NCI-H1436 (cell line): Measurements from ENCODE around the gene SAYSD1.

Source experiments
- DNase-seq: peaks from one replicate; lab custom pipeline; 2025; lab: John Stamatoyannopoulos, UW

SAYSD1 gene

GRCh38 chr6:39058471-39059147 is 56.4 kb downstream of the SAYSD1 start:
- no peak for DNase-seq

- DNase-seq: no peak
These were observed 57.5 kb downstream of the SAYSD1 start for GRCh38 chr6:39057251-39058155.

GRCh38 chr6:39056681-39057080 is 58.3 kb downstream of the SAYSD1 start:
- no peak for DNase-seq

- no peak for DNase-seq
These were observed 58.8 kb downstream of the SAYSD1 start for GRCh38 chr6:39056191-39056590.

GRCh38 chr6:39055661-39056060 is 59.3 kb downstream of the SAYSD1 start:
- no peak for DNase-seq

- no peak for DNase-seq
These were observed 60.3 kb downstream of the SAYSD1 start for GRCh38 chr6:39054577-39055142.
